ENCODE data around the gene EVI5. TPM values are rescaled to one million over a fixed set of nuclear protein-coding genes. Genes with fewer than 3 reads are reported as not detected.

The EVI5 gene
- total RNA-seq, 2 donors from 2014 or later, result 7.9 to 18.9 TPM

- H3K4me3 ChIP-seq, result no peak overlapping the region
- H3K4me1 ChIP-seq, result peaks cover 35% of the 10 kb centered on the region
- ATAC-seq (no peak), DNase-seq (no peak)
- intact Hi-C loops (cut with DNase I), result no loop called here
- H3K36me3 ChIP-seq (replicated peaks in 1 of 2; ENCODE audit: insufficient read depth in 1 of 2, low read depth in 2 of 2), result no peaks in the 10 kb centered on the region
- no peaks in the 10 kb centered on the region for H3K9me3 ChIP-seq
- no peaks in the 10 kb centered on the region for H3K27me3 ChIP-seq
- no peak overlapping the region for H3K27ac ChIP-seq
- WGBS, 2 donors, result 59 to 62% methylated on average over 3 of the region's 3 CpGs
- TF ChIP-seq POLR2A (IDR thresholded peaks at IDR 0.05) (no peak), CTCF (IDR thresholded peaks at IDR 0.05) (no peak)
Observed at GRCh38 chr1:92488416-92488815, 296.5 kb downstream of the EVI5 start.

GRCh38 chr1:92487078-92487605 lies 297.8 kb downstream of the EVI5 start:
- Histone ChIP-seq H3K9me3 (no peaks in the 10 kb centered on the region), H3K27me3 (no peaks in the 10 kb centered on the region), H3K27ac (peak overlapping the region; percentile 84 to 97 (median 97)), H3K4me3 (peak overlapping the region in 1 of 2 donors; percentile 68), H3K4me1 (peaks cover 48% of the 10 kb centered on the region), H3K36me3 (replicated peaks in 1 of 2; ENCODE audit: insufficient read depth in 1 of 2, low read depth in 2 of 2) (no peaks in the 10 kb centered on the region)
- ATAC-seq (no peak), DNase-seq (no peak)
- no peak for TF ChIP-seq CTCF (IDR thresholded peaks at IDR 0.05)
- TF ChIP-seq POLR2A (IDR thresholded peaks at IDR 0.05), result no peak
- intact Hi-C loops (cut with DNase I), result no loop called here
- WGBS, 2 donors, result 38 to 44% methylated on average over 7 of the region's 7 CpGs

- peak; percentile 76 to 85 (median 79) for DNase-seq
- H3K4me3 ChIP-seq, result peak within 1 kb of the TSS; percentile 62 to 68
- ATAC-seq, result peak; percentile 60
- H3K4me1 ChIP-seq, result peaks cover 55% of the 10 kb centered on the region
- no peaks in the 10 kb centered on the region for H3K27me3 ChIP-seq
- H3K27ac ChIP-seq, result peak within 1 kb of the TSS; percentile 84 to 97 (median 97)
- intact Hi-C loops (cut with DNase I), result no loop called here
- 1 to 4% methylated on average over 16 to 71 of the region's 77 CpGs for WGBS, 2 donors
- no peaks in the 10 kb centered on the region for H3K36me3 ChIP-seq (replicated peaks in 1 of 2; ENCODE audit: insufficient read depth in 1 of 2, low read depth in 2 of 2)
- H3K9me3 ChIP-seq, result no peaks in the 10 kb centered on the region
- TF ChIP-seq POLR2A (IDR thresholded peaks at IDR 0.05) (peak; percentile 59 to 70 (median 67)), CTCF (IDR thresholded peaks at IDR 0.05) (peak in 1 of 7 experiments; percentile 38)
Observed at GRCh38 chr1:92486251-92487077, 298.4 kb downstream of the EVI5 start, which contains the start of gene GFI1. Gene GFI1 (minus strand): TSS chr1:92486925. CDS start chr1:92483487, 3,438 bp downstream.

GRCh38 chr1:92485381-92486250 lies 299.3 kb downstream of the EVI5 start:
- Histone ChIP-seq H3K36me3 (replicated peaks in 1 of 2; ENCODE audit: insufficient read depth in 1 of 2, low read depth in 2 of 2) (no peaks in the 10 kb centered on the region), H3K4me1 (peaks cover 60% of the 10 kb centered on the region), H3K4me3 (peak overlapping the region; percentile 62 to 68), H3K27ac (peak overlapping the region; percentile 84 to 97 (median 97)), H3K27me3 (no peaks in the 10 kb centered on the region), H3K9me3 (no peaks in the 10 kb centered on the region)
- intact Hi-C loops (cut with DNase I), result no loop called here
- TF ChIP-seq POLR2A (IDR thresholded peaks at IDR 0.05), result peak; percentile 86 to 92 (median 89)
- peak in 6 of 7 experiments; percentile 12 to 68 (median 57) for TF ChIP-seq CTCF (IDR thresholded peaks at IDR 0.05)
- DNase-seq (peak; percentile 85 to 90 (median 86)), ATAC-seq (peak; percentile 74)
- WGBS, 2 donors, result 1 to 2% methylated on average over 10 to 82 of the region's 82 CpGs

Data from body of pancreas (tissue), 4 donors.